Left lung (tissue), 10 donors: ENCODE data around the gene HYAL3. TPM values are rescaled to one million over a fixed set of nuclear protein-coding genes. Genes with fewer than 3 reads are reported as not detected.

ENCODE experiments used
- ATAC-seq: fragments of 200-7000 bp; cut with Tn5 transposase; one replicate; pipeline ENCODE4 v1.9.1; 2020; ENCODE audit warnings: moderate library complexity
- DNase-seq, 4 donors: peaks; one replicate each; pipeline ENCODE4 v3.0.0-alpha.2; 2013 to 2020
- H3K27ac ChIP-seq, 2 donors: fragments of 200-600 bp; sonication (generic) in 1 of 2; one replicate each; pipeline versions ENCODE4 v1.5.0 to v1.8.0; 2020 to 2021
- H3K27me3 ChIP-seq, 2 donors: fragments of 200-600 bp; sonication (generic) in 1 of 2; one replicate each; pipeline versions ENCODE4 v1.5.0 to v1.8.0; 2020 to 2021
- H3K36me3 ChIP-seq, 2 donors: fragments of 200-600 bp; sonication (generic) in 1 of 2; one replicate each; pipeline versions ENCODE4 v1.5.0 to v1.8.0; 2020 to 2021
- H3K4me1 ChIP-seq, 2 donors: fragments of 200-600 bp; one replicate each; pipeline ENCODE4 v1.8.0; 2021
- H3K4me3 ChIP-seq, 2 donors: fragments of 200-600 bp; sonication (generic) in 1 of 2; one replicate each; pipeline versions ENCODE4 v1.5.0 to v1.8.0; 2020 to 2021; ENCODE audit warnings: mild to moderate bottlenecking in 1 of 2
- H3K9me3 ChIP-seq, 2 donors: fragments of 200-600 bp; sonication (generic) in 1 of 2; one replicate each; pipeline versions ENCODE4 v1.5.0 to v1.8.0; 2020 to 2021
- CTCF ChIP-seq, 2 donors: fragments of 200-600 bp; sonication (generic) in 1 of 2; IDR thresholded peaks; one replicate each; pipeline versions ENCODE4 v1.5.0 to v1.8.0; 2021; ENCODE audit warnings: antibody characterized with exemption in 2 of 2
- intact Hi-C, 2 donors: fragments of 100-400 bp; cut with DNase I; formaldehyde crosslinking; loops; one replicate each; pipeline versions ENCODE4 v1.11.2 to v1.14.2; 2022
- polyA plus RNA-seq, 6 donors: library from polyadenylated mRNA; unstranded; fragments of 120-200 nt; gene quantifications; one replicate each; pipeline ENCODE4 v1.2.1, GENCODE V29; 2013; ENCODE audit not compliant: insufficient read length in 6 of 6
- total RNA-seq, 2 donors: library from RNA; stranded (reverse); fragmentation: NEBNext Ultra II Directional; extraction: Animal tissue kit (Norgen Biotek cat#: 25700); gene quantifications; one replicate each; pipeline ENCODE4 v1.2.1, GENCODE V29; 2021
- donor health status: DM: no; HTN: yes; CAD: no.
- donor health status: DM: no; HTN: no; CAD: no.

HYAL3 gene
- total and polyA plus RNA-seq, 8 donors = 2.3 to 5.2 (median 4.3) TPM

DNA sequence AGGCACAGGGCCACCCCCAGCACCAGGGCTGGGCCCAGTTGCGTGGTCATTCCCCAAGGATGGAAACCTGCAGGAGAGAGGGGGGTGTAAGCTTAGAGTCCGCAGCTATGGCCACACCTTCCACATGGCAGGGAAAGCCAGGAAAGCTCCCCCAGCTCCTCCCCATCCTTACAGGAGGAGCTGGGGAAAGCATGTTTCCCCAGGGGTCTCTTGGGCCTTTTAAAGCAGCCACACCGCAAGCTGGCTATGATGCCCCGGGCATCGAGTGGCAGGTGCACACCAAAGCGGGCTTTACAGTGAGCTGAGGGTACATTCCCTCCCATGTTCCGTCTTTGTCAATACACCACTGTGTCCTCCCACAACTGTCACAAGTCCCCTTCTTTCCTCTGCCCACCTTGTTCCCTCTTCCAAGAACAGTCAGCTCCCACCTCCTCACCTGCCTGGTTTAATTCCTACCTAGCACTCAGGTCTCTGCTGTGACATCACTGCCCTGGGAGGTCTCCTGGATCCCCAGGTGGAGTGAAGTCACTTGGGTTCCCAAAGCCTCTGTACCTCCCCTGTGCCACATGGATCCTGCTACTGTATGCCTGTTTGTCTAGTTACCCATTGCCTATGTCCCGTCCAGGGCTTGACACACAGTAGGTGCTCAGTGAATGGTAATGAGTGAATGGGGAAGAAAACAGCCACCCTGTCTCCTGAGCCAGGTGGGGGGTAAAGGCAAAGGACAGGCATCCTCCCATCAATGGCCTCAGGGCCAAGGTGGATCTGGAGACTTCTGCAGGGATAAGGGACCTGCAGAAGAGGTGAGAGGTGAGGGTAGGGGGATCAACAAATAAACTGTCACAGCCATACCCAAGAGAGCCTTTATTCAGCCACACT, 3.4 kb downstream of the HYAL3 start:
- TF ChIP-seq CTCF (IDR thresholded peaks at IDR 0.05) = no peak
- Histone ChIP-seq H3K4me1 (peaks cover 34 to 48% of the 10 kb centered on the region in 2 donors), H3K36me3 (peaks cover 0 to 5% of the 10 kb centered on the region in 2 donors), H3K27ac (no peak overlapping the region), H3K27me3 (no peaks in the 10 kb centered on the region), H3K9me3 (no peaks in the 10 kb centered on the region), H3K4me3 (no peak overlapping the region)
- DNase-seq = no peak
- intact Hi-C loops = no loop called here
- no peak for ATAC-seq

GRCh38 chr3:50294492-50295403, 4.5 kb downstream of the HYAL3 start:
- no peak for TF ChIP-seq CTCF (IDR thresholded peaks at IDR 0.05)
- no peak for DNase-seq

GRCh38 chr3:50294089-50294488, 5.1 kb downstream of the HYAL3 start:
- no peak for TF ChIP-seq CTCF (IDR thresholded peaks at IDR 0.05)
- DNase-seq = no peak
- ATAC-seq = no peak

More at GRCh38 chr3:50294492-50295403, 4.5 kb downstream of the HYAL3 start:
- no peak overlapping the region for H3K27ac ChIP-seq
- peaks cover 23 to 37% of the 10 kb centered on the region in 2 donors for H3K4me1 ChIP-seq
- peaks cover 0 to 13% of the 10 kb centered on the region in 2 donors for H3K36me3 ChIP-seq
- ATAC-seq = no peak
- no peaks in the 10 kb centered on the region for H3K27me3 ChIP-seq
- H3K4me3 ChIP-seq = no peak overlapping the region
- intact Hi-C loops = no loop called here
- no peaks in the 10 kb centered on the region for H3K9me3 ChIP-seq

GRCh38 chr3:50293079-50293801, 6.0 kb downstream of the HYAL3 start:
- Histone ChIP-seq H3K9me3 (no peaks in the 10 kb centered on the region), H3K4me1 (peaks cover 16 to 29% of the 10 kb centered on the region in 2 donors), H3K27ac (peak overlapping the region; percentile 47 to 84), H3K36me3 (peaks cover 0 to 28% of the 10 kb centered on the region in 2 donors), H3K4me3 (peak overlapping the region in 1 of 2 donors; percentile 94), H3K27me3 (no peaks in the 10 kb centered on the region)
- intact Hi-C loops = no loop called here
- DNase-seq = no peak
- no peak for ATAC-seq
- TF ChIP-seq CTCF (IDR thresholded peaks at IDR 0.05) = no peak

More at GRCh38 chr3:50294089-50294488, 5.1 kb downstream of the HYAL3 start:
- intact Hi-C loops = no loop called here
- Histone ChIP-seq H3K27ac (no peak overlapping the region), H3K9me3 (no peaks in the 10 kb centered on the region), H3K4me1 (peaks cover 22 to 36% of the 10 kb centered on the region in 2 donors), H3K36me3 (peaks cover 0 to 20% of the 10 kb centered on the region in 2 donors), H3K27me3 (no peaks in the 10 kb centered on the region), H3K4me3 (no peak overlapping the region)
